ENCODE measurements around the gene GLOD5. TPM values are rescaled to one million over a fixed set of nuclear protein-coding genes. Genes with fewer than 3 reads are reported as not detected.

The GLOD5 gene
- total and polyA plus RNA-seq, 2 of the 8 experiments (the other 6 are each of a cell fraction or from before 2014, with no cell fraction given): 0.18 TPM; not detected in 1

- no peak for FAIRE-seq
- no peak for TF ChIP-seq YY1 (IDR thresholded peaks at IDR 0.05; ENCODE audit: low read depth, low read length)
Measured at GRCh38 chrX:48815266-48815665, 53.7 kb downstream of the GLOD5 start.

More at GRCh38 chrX:48815266-48815665, 53.7 kb downstream of the GLOD5 start:
- no peak overlapping the region for H3K56ac ChIP-seq (replicated peaks; ENCODE audit: insufficient read length, low read depth, low read length)
- no peaks in the 10 kb centered on the region for H3K27me3 ChIP-seq (replicated peaks in 1 of 4; ENCODE audit: control insufficient read depth in 3 of 4, extremely low read depth in 1 of 4, insufficient read depth in 3 of 4, low read length in 3 of 4)
- H4K20me1 ChIP-seq (replicated peaks in 1 of 2; ENCODE audit: control insufficient read depth in 1 of 2, insufficient read depth in 2 of 2, low read length in 2 of 2): peaks cover 0 to 2% of the 10 kb centered on the region in 2 experiments
- no peaks in the 10 kb centered on the region for H3K9me3 ChIP-seq (ENCODE audit: insufficient read depth in 2 of 2, low read depth in 1 of 2, low read length in 1 of 2)
- no peak overlapping the region for H4K91ac ChIP-seq (replicated peaks; ENCODE audit: insufficient read length, low read length)
- H3K23ac ChIP-seq (ENCODE audit: insufficient read length): no peak overlapping the region
- H2BK15ac ChIP-seq (ENCODE audit: low read length): no peak overlapping the region
- H3K9ac ChIP-seq (replicated peaks in 1 of 4; ENCODE audit: extremely low read depth in 1 of 4, low read depth in 3 of 4, low read length in 3 of 4): no peak overlapping the region
- ChIA-PET POLR2A (ENCODE audit: partially characterized antibody) (interaction anchor here (1.0 to 2.2 kb wide), 3 partner anchors 9 to 21 kb away, joined by 4 to 8 read pairs (median 4); partner anchors contain the start of genes ERAS and PCSK1N), CTCF (ENCODE audit: partially characterized antibody) (no interaction called here)
- no peaks in the 10 kb centered on the region for H3K4me1 ChIP-seq (replicated peaks in 1 of 4; ENCODE audit: control insufficient read depth in 3 of 4, insufficient read depth in 4 of 4, low read length in 3 of 4)
- no peak overlapping the region for H3K27ac ChIP-seq (ENCODE audit: low read depth, low read length)
- peaks cover 0 to 5% (median under 1%) of the 10 kb centered on the region in 4 experiments; a peak in 1 of 8 replicates for H3K36me3 ChIP-seq (ENCODE audit: control insufficient read depth in 2 of 4, insufficient read depth in 4 of 4, low read length in 3 of 4)
- no peak overlapping the region for H2AFZ ChIP-seq (ENCODE audit: low read length)
- no peak overlapping the region for H2BK5ac ChIP-seq (ENCODE audit: low read depth, low read length)
- H3K4me2 ChIP-seq (ENCODE audit: insufficient read depth in 1 of 2, low read depth in 2 of 2, low read length in 2 of 2): no peak overlapping the region
- H3K79me2 ChIP-seq (ENCODE audit: control insufficient read depth in 1 of 2, insufficient read depth in 2 of 2, low read length in 2 of 2): no peaks in the 10 kb centered on the region
- H2BK20ac ChIP-seq (ENCODE audit: low read length): no peak overlapping the region
- H2BK12ac ChIP-seq (ENCODE audit: low read depth, low read length): no peak overlapping the region
- H3K4me3 ChIP-seq (ENCODE audit: extremely low read depth in 1 of 4, insufficient read depth in 2 of 4, low read depth in 3 of 4, low read length in 4 of 4): no peak overlapping the region
- no peak for DNase-seq (ENCODE audit: low read depth in 1 of 2, low spot score in 2 of 2)
- H3K23me2 ChIP-seq (ENCODE audit: low read depth, low read length): no peaks in the 10 kb centered on the region
- no peaks in the 10 kb centered on the region for H3K79me1 ChIP-seq (ENCODE audit: low read depth, low read length)
- H3K14ac ChIP-seq (ENCODE audit: insufficient read length): no peak overlapping the region
- WGBS, 2 experiments (ENCODE audit: extremely low coverage in 1 of 2, insufficient coverage in 1 of 2, insufficient read length in 1 of 2, insufficient replicate concordance in 2 of 2, low coverage in 1 of 2, low lambda C conversion rate in 2 of 2, missing lambda C conversion rate in 1 of 2): 88% methylated on average over 3 of the region's 8 CpGs; no CpG with 5 or more reads in 1 of the 2 experiments
- H2BK120ac ChIP-seq (replicated peaks; ENCODE audit: low read depth, low read length): no peak overlapping the region
- H4K8ac ChIP-seq (ENCODE audit: extremely low read depth, insufficient read depth, low read length): no peak overlapping the region
- H3K4ac ChIP-seq (replicated peaks; ENCODE audit: insufficient read length, low read depth, low read length): no peak overlapping the region
- no peak overlapping the region for H2AK5ac ChIP-seq (ENCODE audit: low read depth, low read length)
- no peak overlapping the region for H3K18ac ChIP-seq (ENCODE audit: extremely low read depth, low read length)
- no peak overlapping the region for H4K5ac ChIP-seq (ENCODE audit: insufficient read length, low read depth, low read length)

Data from H1 (cell line).